Measurements from ENCODE around the gene RHOF. TPM values are rescaled to one million over a fixed set of nuclear protein-coding genes. Genes with fewer than 3 reads are reported as not detected.

The RHOF gene
- total and polyA plus RNA-seq, 7 donors = 7.6 to 132 (median 15.0) TPM

- Histone ChIP-seq H3K4me3 (no peak overlapping the region), H3K36me3 (peaks cover 45 to 98% (median 62%) of the 10 kb centered on the region in 4 donors), H3K9me3 (no peaks in the 10 kb centered on the region), H3K4me1 (peaks cover 0 to 9% (median 0%) of the 10 kb centered on the region in 4 donors), H3K27me3 (no peaks in the 10 kb centered on the region), H3K27ac (no peak overlapping the region)
- 88% methylated on average over 18 of the region's 18 CpGs for WGBS, 2 donors
- DNase-seq = no peak
- intact Hi-C loops (cut with DNase I) = loop anchor here (5.0 kb wide), 1 partner anchor 49 kb away; no protein-coding TSS in a partner anchor
- no peak for TF ChIP-seq POLR2AphosphoS5 (IDR thresholded peaks at IDR 0.05)
- no peak for TF ChIP-seq POLR2A (IDR thresholded peaks at IDR 0.05)
- TF ChIP-seq, protein P1, sequence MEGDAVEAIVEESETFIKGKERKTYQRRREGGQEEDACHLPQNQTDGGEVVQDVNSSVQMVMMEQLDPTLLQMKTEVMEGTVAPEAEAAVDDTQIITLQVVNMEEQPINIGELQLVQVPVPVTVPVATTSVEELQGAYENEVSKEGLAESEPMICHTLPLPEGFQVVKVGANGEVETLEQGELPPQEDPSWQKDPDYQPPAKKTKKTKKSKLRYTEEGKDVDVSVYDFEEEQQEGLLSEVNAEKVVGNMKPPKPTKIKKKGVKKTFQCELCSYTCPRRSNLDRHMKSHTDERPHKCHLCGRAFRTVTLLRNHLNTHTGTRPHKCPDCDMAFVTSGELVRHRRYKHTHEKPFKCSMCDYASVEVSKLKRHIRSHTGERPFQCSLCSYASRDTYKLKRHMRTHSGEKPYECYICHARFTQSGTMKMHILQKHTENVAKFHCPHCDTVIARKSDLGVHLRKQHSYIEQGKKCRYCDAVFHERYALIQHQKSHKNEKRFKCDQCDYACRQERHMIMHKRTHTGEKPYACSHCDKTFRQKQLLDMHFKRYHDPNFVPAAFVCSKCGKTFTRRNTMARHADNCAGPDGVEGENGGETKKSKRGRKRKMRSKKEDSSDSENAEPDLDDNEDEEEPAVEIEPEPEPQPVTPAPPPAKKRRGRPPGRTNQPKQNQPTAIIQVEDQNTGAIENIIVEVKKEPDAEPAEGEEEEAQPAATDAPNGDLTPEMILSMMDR (IDR thresholded peaks at IDR 0.05) = no peak
- TF ChIP-seq EP300 (IDR thresholded peaks at IDR 0.05) = no peak
Measured at GRCh38 chr12:121826318-121827150, 33.0 kb upstream of the RHOF start.

GRCh38 chr12:121825041-121825523, 31.6 kb upstream of the RHOF start:
- peak; percentile 65 for DNase-seq
- intact Hi-C loops (cut with DNase I) = loop anchor here (5.0 kb wide), 1 partner anchor 48 kb away; no protein-coding TSS in a partner anchor
- no peak overlapping the region for H3K27ac ChIP-seq
- no peaks in the 10 kb centered on the region for H3K9me3 ChIP-seq
- no peak for TF ChIP-seq POLR2AphosphoS5 (IDR thresholded peaks at IDR 0.05)
- no peak for TF ChIP-seq POLR2A (IDR thresholded peaks at IDR 0.05)
- TF ChIP-seq EP300 (IDR thresholded peaks at IDR 0.05) = no peak
- TF ChIP-seq, protein P1 (IDR thresholded peaks at IDR 0.05) = no peak
- peaks cover 0 to 9% (median 0%) of the 10 kb centered on the region in 4 donors for H3K4me1 ChIP-seq
- WGBS, 2 donors = 93 to 95% methylated on average over 18 of the region's 18 CpGs
- peaks cover 47 to 98% (median 63%) of the 10 kb centered on the region in 4 donors for H3K36me3 ChIP-seq
- no peaks in the 10 kb centered on the region for H3K27me3 ChIP-seq
- H3K4me3 ChIP-seq = no peak overlapping the region

- H3K9me3 ChIP-seq = no peaks in the 10 kb centered on the region
- H3K36me3 ChIP-seq = peaks cover 47 to 98% (median 68%) of the 10 kb centered on the region in 4 donors
- DNase-seq = no peak
- TF ChIP-seq EP300 (IDR thresholded peaks at IDR 0.05) (no peak), POLR2A (IDR thresholded peaks at IDR 0.05) (no peak)
- no peak overlapping the region for H3K27ac ChIP-seq
- WGBS, 2 donors = 82 to 85% methylated on average over 12 of the region's 12 CpGs
- H3K4me3 ChIP-seq = no peak overlapping the region
- intact Hi-C loops (cut with DNase I) = no loop called here
- no peaks in the 10 kb centered on the region for H3K27me3 ChIP-seq
- no peaks in the 10 kb centered on the region for H3K4me1 ChIP-seq
Measured at GRCh38 chr12:121823727-121824115, 30.2 kb upstream of the RHOF start.

GRCh38 chr12:121823101-121823726, 29.7 kb upstream of the RHOF start:
- Histone ChIP-seq H3K9me3 (no peaks in the 10 kb centered on the region), H3K27ac (no peak overlapping the region), H3K27me3 (no peaks in the 10 kb centered on the region), H3K4me1 (no peaks in the 10 kb centered on the region), H3K4me3 (no peak overlapping the region), H3K36me3 (peaks cover 45 to 98% (median 67%) of the 10 kb centered on the region in 4 donors)
- 89 to 94% methylated on average over 36 of the region's 36 CpGs for WGBS, 2 donors
- TF ChIP-seq POLR2AphosphoS5 (IDR thresholded peaks at IDR 0.05) (no peak), EP300 (IDR thresholded peaks at IDR 0.05) (no peak), POLR2A (IDR thresholded peaks at IDR 0.05) (no peak)
- TF ChIP-seq, protein P1 (IDR thresholded peaks at IDR 0.05) = no peak
- intact Hi-C loops (cut with DNase I) = no loop called here
- DNase-seq = peak; percentile 64

Measured in sigmoid colon (tissue), 7 donors.